Ishikawa (cell line): ENCODE data around the gene CPM.

Experiments
- CEBPB ChIP-seq: IDR thresholded peaks from 2 replicates; pipeline ENCODE4 v1.6.1; 2012
- CREB1 ChIP-seq: IDR thresholded peaks from 2 replicates; pipeline ENCODE4 v1.6.1; 2012; ENCODE audit warnings: low read depth
- EGR1 ChIP-seq: IDR thresholded peaks from 2 replicates; pipeline ENCODE4 v1.6.1; 2012
- EP300 ChIP-seq: IDR thresholded peaks from 2 replicates; pipeline ENCODE4 v1.6.1; 2012; ENCODE audit warnings: borderline replicate concordance
- FOXM1 ChIP-seq: IDR thresholded peaks from 2 replicates; pipeline ENCODE4 v1.6.1; 2012; ENCODE audit warnings: low read depth, borderline replicate concordance
- MAX ChIP-seq: IDR thresholded peaks from 2 replicates; pipeline ENCODE4 v1.6.1; 2012
- NFIC ChIP-seq: IDR thresholded peaks from 2 replicates; pipeline ENCODE4 v1.6.1; 2012
- RAD21 ChIP-seq: IDR thresholded peaks from 2 replicates; pipeline ENCODE4 v1.6.1; 2012; ENCODE audit warnings: low read depth
- REST ChIP-seq: IDR thresholded peaks from 2 replicates; pipeline ENCODE4 v1.6.1; 2012; ENCODE audit warnings: low read depth, mild to moderate bottlenecking
- TAF1 ChIP-seq: IDR thresholded peaks from 2 replicates; pipeline ENCODE4 v1.6.1; 2012; ENCODE audit warnings: low read depth, mild to moderate bottlenecking
- TCF12 ChIP-seq: IDR thresholded peaks from 2 replicates; pipeline ENCODE4 v1.6.1; 2012; ENCODE audit warnings: low read depth
- TEAD4 ChIP-seq: IDR thresholded peaks from 2 replicates; pipeline ENCODE4 v1.6.1; 2012
- YY1 ChIP-seq: IDR thresholded peaks from 2 replicates; pipeline ENCODE4 v1.6.1; 2012; ENCODE audit warnings: low read depth
- ZBTB7A ChIP-seq: IDR thresholded peaks from 2 replicates; pipeline ENCODE4 v1.6.1; 2012; ENCODE audit warnings: low read depth
- TF ChIP-seq, protein P1 (sequence below): IDR thresholded peaks from 2 replicates; pipeline ENCODE4 v1.6.1; 2012

CPM gene

GRCh38 chr12:68932961-68933893 is at the start of gene CPM:
TSS of gene CPM (minus strand) at chr12:68933171. CDS start at chr12:68932837, 334 bp downstream.
- TF ChIP-seq EGR1: no peak
- TF ChIP-seq, protein P1, sequence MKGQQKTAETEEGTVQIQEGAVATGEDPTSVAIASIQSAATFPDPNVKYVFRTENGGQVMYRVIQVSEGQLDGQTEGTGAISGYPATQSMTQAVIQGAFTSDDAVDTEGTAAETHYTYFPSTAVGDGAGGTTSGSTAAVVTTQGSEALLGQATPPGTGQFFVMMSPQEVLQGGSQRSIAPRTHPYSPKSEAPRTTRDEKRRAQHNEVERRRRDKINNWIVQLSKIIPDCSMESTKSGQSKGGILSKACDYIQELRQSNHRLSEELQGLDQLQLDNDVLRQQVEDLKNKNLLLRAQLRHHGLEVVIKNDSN: no peak
- TF ChIP-seq CEBPB: no peak
- peak; percentile 2; the same call in 1 of the 2 replicates for TF ChIP-seq TCF12
- TF ChIP-seq TEAD4: no peak
- no peak for TF ChIP-seq FOXM1
- TF ChIP-seq CREB1: 0 out of 2 replicates have a peak, but pooled peaks have one; percentile 3
- TF ChIP-seq ZBTB7A: no peak
- no peak; the same call in 1 of the 2 replicates for TF ChIP-seq RAD21
- no peak for TF ChIP-seq YY1
- no peak for TF ChIP-seq NFIC
- TF ChIP-seq TAF1: 0 out of 2 replicates have a peak, but pooled peaks have one; percentile 31
- TF ChIP-seq EP300: no peak
- TF ChIP-seq MAX: peak; percentile 99
- TF ChIP-seq REST: no peak

- TF ChIP-seq FOXM1: no peak
- no peak for TF ChIP-seq YY1
These were observed 48.5 kb upstream of the CPM start for GRCh38 chr12:68981516-68981915.

DNA sequence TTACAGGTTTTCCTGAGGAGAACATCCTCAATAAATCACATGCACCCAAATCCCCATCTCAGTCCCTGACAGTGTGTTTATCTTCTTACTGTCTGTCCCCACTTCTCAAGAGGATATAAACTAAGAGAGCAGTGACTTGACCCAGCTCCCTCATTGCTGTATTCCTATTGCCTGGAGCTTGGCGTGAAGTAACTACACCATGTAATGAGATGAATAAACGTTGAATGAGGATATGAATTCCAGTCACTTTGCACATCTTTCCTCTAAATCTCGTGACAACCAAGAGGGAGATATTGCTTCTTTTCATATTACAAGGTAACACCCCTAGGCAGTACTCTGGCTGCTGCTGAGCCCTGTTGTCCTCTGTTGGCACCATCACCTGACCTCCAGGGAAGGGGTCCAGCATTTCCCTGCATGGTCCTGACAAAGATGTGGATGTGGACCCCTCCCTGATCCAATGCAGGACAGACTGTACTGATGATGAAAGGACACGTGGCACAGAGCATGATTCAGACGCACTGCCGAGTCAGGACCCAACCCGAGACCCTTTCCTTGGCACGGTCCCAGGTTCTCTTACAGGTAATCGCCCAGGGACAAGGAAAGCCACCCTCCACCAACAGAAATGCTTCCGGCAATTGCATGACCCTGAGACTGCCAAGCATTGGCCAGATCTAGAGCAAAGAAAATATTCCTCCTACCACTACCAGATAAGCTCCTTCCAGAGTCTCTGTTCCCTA is 47.7 kb upstream of the CPM start:
- no peak for TF ChIP-seq RAD21
- TF ChIP-seq, protein P1: no peak
- TF ChIP-seq REST: no peak

GRCh38 chr12:68978678-68979077 is 45.7 kb upstream of the CPM start:
- TF ChIP-seq EGR1 (no peak), REST (no peak), RAD21 (no peak), CREB1 (no peak), EP300 (no peak), TCF12 (no peak), NFIC (no peak), TEAD4 (no peak), YY1 (no peak), FOXM1 (no peak), MAX (no peak), TAF1 (no peak)
- TF ChIP-seq, protein P1: no peak
